GM15510 (cell line): ENCODE measurements around the gene UBE2M.

ENCODE experiments used
- POLR2A ChIP-seq: IDR thresholded peaks from 3 replicates; pipeline ENCODE4 v1.6.1; 2011; ENCODE audit warnings: borderline replicate concordance; ENCODE audit not compliant: insufficient read length; ENCODE audit errors: extremely low read depth

The UBE2M gene

DNA sequence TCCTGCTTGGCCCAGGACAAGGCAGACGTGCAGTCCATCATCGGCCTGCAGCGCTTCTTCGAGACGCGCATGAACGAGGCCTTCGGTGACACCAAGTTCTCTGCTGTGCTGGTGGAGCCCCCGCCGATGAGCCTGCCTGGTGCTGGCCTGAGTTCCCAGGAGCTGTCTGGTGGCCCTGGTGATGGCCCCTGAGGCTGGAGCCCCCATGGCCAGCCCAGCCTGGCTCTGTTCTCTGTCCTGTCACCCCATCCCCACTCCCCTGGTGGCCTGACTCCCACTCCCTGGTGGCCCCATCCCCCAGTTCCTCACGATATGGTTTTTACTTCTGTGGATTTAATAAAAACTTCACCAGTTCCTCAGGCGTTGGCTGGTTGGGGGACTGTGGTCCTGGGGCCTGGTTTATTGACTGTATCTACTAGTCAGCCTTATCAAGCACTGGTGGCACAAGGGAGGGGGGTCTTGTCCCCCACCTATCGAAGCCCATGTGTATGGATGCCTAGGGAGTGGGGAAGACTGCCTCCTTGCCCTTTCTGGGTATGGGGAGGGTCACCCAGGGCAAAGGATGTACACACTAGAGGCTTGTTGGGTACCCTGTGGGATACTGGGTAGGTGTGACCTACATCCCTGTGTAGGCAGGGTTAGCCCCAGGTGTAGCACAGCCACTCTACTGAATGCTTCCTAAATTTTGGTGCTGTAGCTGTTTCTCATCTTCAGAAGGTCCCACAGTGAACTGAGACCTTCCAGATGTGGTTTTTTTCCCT lies 7.9 kb downstream of the UBE2M start:
- TF ChIP-seq POLR2A = peak; percentile 24

DNA sequence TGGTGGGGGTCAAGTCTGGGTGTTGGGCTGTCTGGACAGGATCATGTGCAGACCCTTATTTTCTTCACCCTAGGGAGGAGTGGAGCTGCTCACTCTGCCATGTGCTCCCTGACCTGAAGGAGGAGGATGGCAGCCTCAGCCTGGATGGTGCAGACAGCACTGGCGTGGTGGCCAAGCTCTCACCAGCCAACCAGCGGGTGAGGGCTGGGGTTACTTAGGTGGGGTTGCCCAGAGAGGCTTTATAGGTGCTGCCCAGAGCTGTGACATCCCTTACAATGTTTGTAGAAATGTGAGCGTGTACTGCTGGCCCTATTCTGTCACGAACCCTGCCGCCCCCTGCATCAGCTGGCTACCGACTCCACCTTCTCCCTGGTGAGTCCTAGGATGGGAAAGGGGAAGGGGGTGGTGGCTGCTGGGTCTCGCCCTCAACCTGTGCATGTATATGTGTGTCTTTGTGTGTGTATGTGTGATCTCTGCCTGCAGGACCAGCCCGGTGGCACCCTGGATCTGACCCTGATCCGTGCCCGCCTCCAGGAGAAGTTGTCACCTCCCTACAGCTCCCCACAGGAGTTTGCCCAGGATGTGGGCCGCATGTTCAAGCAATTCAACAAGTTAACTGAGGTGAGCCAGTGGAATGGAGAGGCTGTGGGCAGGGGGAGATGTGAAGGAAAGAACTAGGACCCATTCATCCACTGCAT lies 8.6 kb downstream of the UBE2M start:
- no peak for TF ChIP-seq POLR2A

DNA sequence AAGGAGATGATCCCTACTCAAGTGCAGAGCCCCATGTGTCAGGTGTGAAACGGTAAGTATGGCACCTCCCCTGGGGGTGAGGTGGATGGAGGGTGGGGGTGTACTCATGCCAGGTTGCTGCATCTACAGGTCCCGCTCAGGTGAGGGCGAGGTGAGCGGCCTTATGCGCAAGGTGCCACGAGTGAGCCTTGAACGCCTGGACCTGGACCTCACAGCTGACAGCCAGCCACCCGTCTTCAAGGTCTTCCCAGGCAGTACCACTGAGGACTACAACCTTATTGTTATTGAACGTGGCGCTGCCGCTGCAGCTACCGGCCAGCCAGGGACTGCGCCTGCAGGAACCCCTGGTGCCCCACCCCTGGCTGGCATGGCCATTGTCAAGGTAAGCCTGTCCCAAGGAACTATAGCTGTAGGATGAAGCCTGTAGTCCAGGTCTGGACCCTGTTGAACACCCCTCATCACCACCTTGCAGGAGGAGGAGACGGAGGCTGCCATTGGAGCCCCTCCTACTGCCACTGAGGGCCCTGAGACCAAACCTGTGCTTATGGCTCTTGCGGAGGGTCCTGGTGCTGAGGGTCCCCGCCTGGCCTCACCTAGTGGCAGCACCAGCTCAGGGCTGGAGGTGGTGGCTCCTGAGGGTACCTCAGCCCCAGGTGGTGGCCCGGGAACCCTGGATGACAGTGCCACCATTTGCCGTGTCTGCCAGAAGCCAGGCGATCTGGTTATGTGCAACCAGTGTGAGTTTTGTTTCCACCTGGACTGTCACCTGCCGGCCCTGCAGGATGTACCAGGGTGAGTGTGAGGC lies 9.3 kb downstream of the UBE2M start:
- no peak for TF ChIP-seq POLR2A

DNA sequence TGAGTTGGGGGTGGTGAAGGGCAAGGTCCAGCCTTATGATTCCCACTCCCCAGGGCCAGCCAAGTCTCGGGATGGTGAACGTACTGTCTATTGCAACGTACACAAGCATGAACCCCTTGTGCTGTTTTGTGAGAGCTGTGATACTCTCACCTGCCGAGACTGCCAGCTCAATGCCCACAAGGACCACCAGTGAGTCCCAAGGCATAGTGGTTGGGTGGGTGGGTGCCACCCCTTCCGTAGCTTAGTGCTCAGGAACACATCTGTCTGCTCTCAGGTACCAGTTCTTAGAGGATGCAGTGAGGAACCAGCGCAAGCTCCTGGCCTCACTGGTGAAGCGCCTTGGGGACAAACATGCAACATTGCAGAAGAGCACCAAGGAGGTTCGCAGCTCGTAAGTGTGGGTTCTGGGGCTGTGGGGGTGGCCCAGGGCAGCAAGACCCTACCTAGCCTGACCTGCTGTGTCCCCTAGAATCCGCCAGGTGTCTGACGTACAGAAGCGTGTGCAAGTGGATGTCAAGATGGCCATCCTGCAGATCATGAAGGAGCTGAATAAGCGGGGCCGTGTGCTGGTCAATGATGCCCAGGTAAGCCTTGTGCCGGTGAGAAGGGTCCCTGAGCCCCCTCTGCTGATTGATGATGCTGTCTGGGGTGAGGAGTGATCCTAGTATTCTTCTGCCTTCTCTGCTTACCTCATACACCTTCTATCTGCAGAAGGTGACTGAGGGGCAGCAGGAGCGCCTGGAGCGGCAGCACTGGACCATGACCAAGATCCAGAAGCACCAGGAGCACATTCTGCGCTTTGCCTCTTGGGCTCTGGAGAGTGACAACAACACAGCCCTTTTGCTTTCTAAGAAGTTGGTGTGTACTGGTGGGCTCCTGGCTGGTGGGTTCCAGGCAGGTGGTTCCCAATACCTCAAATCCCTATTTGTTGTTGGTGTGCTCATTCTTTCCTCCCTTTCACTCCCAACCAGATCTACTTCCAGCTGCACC lies 10.8 kb downstream of the UBE2M start:
- no peak for TF ChIP-seq POLR2A

- TF ChIP-seq POLR2A = no peak
Measured at GRCh38 chr19:58546019-58546530, 12.3 kb downstream of the UBE2M start.

- TF ChIP-seq POLR2A = no peak
Measured at GRCh38 chr19:58545286-58546018, 13.0 kb downstream of the UBE2M start.

DNA sequence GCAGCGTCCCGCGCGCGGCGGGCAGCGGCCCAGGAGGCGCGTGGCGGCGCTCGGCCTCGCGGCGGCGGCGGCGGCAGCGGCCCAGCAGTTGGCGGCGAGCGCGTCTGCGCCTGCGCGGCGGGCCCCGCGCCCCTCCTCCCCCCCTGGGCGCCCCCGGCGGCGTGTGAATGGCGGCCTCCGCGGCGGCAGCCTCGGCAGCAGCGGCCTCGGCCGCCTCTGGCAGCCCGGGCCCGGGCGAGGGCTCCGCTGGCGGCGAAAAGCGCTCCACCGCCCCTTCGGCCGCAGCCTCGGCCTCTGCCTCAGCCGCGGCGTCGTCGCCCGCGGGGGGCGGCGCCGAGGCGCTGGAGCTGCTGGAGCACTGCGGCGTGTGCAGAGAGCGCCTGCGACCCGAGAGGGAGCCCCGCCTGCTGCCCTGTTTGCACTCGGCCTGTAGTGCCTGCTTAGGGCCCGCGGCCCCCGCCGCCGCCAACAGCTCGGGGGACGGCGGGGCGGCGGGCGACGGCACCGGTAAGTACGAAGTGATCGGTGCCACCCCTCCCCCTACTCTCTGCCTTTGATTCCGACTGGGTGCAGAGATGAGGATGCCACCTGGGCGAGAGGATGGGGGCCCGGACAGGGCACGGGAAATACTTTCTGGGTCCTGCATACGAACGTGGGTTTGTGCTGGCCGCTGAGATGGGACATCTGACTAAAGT lies 13.7 kb downstream of the UBE2M start:
- TF ChIP-seq POLR2A = no peak

GRCh38 chr19:58543826-58544590 lies 14.4 kb downstream of the UBE2M start, which contains the start of gene TRIM28:
Gene TRIM28, plus strand, starts transcription at chr19:58544064. Its CDS starts 694 bp downstream, at chr19:58544758.
- TF ChIP-seq POLR2A = peak; percentile 99

GRCh38 chr19:58538257-58539168 lies 19.9 kb downstream of the UBE2M start:
- peak; percentile 31 for TF ChIP-seq POLR2A

- TF ChIP-seq POLR2A = no peak
Measured at GRCh38 chr19:58536852-58537798, 21.3 kb downstream of the UBE2M start.

- no peak for TF ChIP-seq POLR2A
Measured at GRCh38 chr19:58535857-58536256, 22.6 kb downstream of the UBE2M start.
